HG03064 (cell line): ENCODE data around the gene LRCOL1.

Experiments
- ATAC-seq: cut with Tn5 transposase; IDR thresholded peaks from one replicate; pipeline ENCODE4 v1.9.1; 2021; ENCODE audit warnings: low read depth; ENCODE audit not compliant: unreplicated experiment

Gene LRCOL1

DNA sequence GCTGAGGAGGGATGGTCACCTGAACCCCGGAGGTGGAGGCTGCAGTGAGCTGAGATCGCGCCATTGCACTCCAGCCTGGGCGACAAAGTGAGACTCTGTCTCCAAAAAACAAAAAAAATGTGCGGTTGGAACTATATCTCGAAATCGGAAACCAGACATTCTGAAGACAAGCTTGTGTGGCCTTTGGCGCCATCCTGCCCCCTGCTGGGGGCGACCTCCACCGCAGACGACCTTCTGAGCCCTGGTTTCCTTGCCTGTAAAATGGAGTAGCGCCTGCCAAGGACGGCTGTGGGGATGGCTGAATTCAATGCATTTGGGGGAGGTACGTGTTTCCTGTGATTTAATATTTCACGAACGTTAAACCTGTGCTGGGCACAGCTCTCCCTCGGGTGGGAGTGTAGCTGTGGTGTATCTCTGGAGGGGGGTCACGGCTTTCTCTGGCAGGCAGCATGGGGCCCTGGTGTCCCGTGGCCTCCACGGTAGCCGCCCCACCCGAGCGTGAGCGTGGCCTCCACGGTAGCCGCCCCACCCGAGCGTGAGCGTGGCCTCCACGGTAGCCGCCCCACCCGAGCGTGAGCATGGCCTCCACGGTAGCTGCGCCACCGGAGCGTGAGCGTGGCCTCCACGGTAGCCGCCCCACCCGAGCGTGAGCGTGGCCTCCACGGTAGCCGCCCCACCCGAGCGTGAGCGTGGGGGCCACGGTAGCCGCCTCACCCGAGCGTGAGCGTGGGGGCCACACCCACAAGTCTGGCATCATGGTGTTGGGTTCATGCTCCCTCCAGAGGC, 55.3 kb downstream of the LRCOL1 start:
- no peak for ATAC-seq
